H1 (cell line): ENCODE data around the gene A3GALT2. TPM values are rescaled to one million over a fixed set of nuclear protein-coding genes. Genes with fewer than 3 reads are reported as not detected.

Experiments used
- FOSL1 ChIP-seq: IDR thresholded peaks from 2 replicates; pipeline ENCODE4 v1.6.1; 2011; ENCODE audit warnings: mild to moderate bottlenecking, low read depth, low read length, moderate library complexity; ENCODE audit not compliant: insufficient read depth
- MAX ChIP-seq: IDR thresholded peaks from 2 replicates; pipeline ENCODE4 v1.6.1; 2012; ENCODE audit warnings: inconsistent platforms
- POLR2AphosphoS5 ChIP-seq: IDR thresholded peaks from 2 replicates; pipeline ENCODE4 v1.6.1; 2011; ENCODE audit warnings: low read depth, low read length
- polyA plus RNA-seq, 7 experiments: library from polyadenylated mRNA; depleted of rRNA in 3 of 7; stranded (reverse) in 5 of 7; unstranded in 2 of 7; fragments of >200 nt in 5 of 7; fragments of 200-250 nt in 2 of 7; gene quantifications; 1 replicate in 5 of 7; 2 replicates in 1 of 7; 4 replicates in 1 of 7; pipeline versions ENCODE4 v1.2.1 to v1.2.3, GENCODE V29; 2011 to 2013; ENCODE audit warnings: missing spikeins in 2 of 7, mixed read lengths in 2 of 7
- total RNA-seq: library from RNA; stranded (reverse); fragmentation: NEBNext Ultra II Directional; extraction: Animal tissue kit (Norgen Biotek cat#: 25700); gene quantifications from 2 replicates; pipeline ENCODE4 v1.2.1, GENCODE V29; 2021

Gene A3GALT2
- total and polyA plus RNA-seq, 2 of the 8 experiments (the other 6 are each of a cell fraction or from before 2014, with no cell fraction given) = not detected

- TF ChIP-seq MAX = no peak
- no peak for TF ChIP-seq FOSL1
- no peak for TF ChIP-seq POLR2AphosphoS5
- TF ChIP-seq, all 59 proteins: peak for 0
Measured at GRCh38 chr1:33301273-33301984, 19.5 kb downstream of the A3GALT2 start (continued).
